GM10266 (cell line): Measurements from ENCODE around the gene AGAP1.

ENCODE experiments used
- DNase-seq: peaks from one replicate; pipeline ENCODE4 v3.0.0; 2012; ENCODE audit errors: extremely low spot score
- TF ChIP-seq, protein P1 (sequence below): IDR thresholded peaks from 2 replicates; pipeline ENCODE4 v1.5.1; 2012; ENCODE audit warnings: mild to moderate bottlenecking, low read depth; ENCODE audit not compliant: control insufficient read depth, insufficient read depth; ENCODE audit errors: missing control alignments

The AGAP1 gene

GRCh38 chr2:236177967-236178889, 684.4 kb downstream of the AGAP1 start:
- peak; percentile 74 for DNase-seq
- TF ChIP-seq, protein P1, sequence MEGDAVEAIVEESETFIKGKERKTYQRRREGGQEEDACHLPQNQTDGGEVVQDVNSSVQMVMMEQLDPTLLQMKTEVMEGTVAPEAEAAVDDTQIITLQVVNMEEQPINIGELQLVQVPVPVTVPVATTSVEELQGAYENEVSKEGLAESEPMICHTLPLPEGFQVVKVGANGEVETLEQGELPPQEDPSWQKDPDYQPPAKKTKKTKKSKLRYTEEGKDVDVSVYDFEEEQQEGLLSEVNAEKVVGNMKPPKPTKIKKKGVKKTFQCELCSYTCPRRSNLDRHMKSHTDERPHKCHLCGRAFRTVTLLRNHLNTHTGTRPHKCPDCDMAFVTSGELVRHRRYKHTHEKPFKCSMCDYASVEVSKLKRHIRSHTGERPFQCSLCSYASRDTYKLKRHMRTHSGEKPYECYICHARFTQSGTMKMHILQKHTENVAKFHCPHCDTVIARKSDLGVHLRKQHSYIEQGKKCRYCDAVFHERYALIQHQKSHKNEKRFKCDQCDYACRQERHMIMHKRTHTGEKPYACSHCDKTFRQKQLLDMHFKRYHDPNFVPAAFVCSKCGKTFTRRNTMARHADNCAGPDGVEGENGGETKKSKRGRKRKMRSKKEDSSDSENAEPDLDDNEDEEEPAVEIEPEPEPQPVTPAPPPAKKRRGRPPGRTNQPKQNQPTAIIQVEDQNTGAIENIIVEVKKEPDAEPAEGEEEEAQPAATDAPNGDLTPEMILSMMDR, result peak; percentile 68

DNA sequence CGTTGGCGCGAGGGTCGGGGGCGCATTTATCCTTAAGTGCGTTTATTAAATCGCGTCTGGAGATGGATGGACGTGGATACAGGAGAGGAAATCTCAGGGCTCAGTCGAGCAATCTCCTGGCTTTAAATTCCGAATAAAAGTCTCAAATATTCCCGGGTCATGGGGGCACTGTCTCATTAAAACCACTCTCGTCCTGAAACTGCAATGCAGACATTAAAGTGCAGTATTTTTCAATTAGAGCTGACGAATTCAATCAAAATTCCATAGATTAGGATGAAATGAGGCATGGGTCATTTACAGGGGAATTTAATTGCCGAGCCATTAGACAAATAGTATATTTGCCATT, 685.0 kb downstream of the AGAP1 start:
- no peak for DNase-seq

DNA sequence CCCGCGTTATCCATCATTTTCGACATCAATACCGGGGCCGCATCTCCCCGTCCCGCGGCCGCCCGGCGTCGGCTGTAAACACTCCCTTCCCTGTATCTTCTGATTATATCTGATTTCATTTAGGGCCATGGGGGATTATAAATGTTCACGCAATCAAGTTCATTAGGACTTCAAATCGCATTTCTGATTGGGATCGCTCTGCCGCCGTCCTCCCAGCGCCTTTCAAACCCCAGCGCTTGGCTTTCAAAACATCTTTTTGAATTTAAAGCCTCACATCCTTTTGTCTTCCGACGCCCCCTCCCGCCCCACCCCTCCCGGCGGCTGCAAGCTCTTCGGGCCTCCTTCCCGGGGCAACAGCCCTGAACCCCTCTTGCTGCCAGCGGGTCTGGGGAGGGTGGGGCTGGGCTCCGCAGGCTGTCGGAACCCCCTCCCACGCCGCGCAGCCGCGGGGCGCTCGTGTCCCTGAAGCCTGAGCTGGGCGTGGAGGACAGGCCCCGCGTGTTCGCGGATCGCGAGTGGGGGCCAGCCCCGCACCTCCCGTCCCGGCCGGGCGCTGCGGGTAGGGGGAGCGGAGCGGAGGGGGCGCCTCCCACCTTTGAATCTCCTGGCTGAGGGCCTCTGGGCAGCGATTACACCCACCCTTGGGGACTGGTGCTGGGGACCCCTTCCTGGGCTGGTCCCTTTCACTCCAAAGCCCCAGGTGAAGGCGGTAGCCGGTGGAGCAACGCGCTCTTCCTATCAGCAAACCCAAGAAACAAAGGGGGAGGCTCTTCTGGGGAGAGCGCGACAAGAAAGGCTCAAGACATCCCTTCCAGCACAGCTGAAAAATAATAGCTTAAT, 685.6 kb downstream of the AGAP1 start:
- TF ChIP-seq, protein P1, result no peak
- no peak for DNase-seq

More for the DNA sequence above, 685.0 kb downstream of the AGAP1 start:
- TF ChIP-seq, protein P1, result no peak

- no peak for DNase-seq
- TF ChIP-seq, protein P1, result no peak
Measured at GRCh38 chr2:236180076-236180816, 686.4 kb downstream of the AGAP1 start.

DNA sequence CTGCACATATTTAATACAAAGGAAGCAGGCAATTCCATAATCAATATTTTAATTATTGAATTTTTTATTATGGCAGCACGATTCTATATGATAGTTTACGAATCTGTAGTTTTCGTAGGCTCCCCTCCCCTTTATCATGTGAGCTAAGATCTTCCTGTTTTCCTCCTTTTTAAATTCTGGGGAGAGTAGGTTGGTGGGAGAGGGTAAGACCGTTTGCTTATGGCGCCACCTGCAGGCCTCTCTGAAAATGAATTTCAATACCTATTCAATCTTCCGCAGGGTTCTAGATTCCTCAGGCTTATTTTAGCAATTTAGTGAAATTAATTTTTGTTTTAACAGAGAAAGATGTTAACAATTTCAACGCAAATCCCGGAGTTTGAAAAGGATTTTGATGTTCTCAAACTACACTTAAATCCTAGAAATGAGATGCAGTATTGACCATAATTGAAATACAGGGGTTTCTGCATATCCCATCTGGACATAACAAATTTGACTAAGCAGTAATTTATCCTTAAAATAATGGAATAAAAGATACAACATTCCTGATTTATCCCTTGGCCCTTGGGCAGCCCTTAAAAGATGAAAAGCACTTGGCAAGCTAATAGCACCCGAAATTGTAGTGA, 687.1 kb downstream of the AGAP1 start:
- TF ChIP-seq, protein P1, result peak; percentile 65
- peak; percentile 74 for DNase-seq
